ENCODE measurements around the gene PRKCSH. TPM values are rescaled to one million over a fixed set of nuclear protein-coding genes. Genes with fewer than 3 reads are reported as not detected.

Gene PRKCSH
- total RNA-seq, 1 experiment from 2014 or later: 431 TPM

DNA sequence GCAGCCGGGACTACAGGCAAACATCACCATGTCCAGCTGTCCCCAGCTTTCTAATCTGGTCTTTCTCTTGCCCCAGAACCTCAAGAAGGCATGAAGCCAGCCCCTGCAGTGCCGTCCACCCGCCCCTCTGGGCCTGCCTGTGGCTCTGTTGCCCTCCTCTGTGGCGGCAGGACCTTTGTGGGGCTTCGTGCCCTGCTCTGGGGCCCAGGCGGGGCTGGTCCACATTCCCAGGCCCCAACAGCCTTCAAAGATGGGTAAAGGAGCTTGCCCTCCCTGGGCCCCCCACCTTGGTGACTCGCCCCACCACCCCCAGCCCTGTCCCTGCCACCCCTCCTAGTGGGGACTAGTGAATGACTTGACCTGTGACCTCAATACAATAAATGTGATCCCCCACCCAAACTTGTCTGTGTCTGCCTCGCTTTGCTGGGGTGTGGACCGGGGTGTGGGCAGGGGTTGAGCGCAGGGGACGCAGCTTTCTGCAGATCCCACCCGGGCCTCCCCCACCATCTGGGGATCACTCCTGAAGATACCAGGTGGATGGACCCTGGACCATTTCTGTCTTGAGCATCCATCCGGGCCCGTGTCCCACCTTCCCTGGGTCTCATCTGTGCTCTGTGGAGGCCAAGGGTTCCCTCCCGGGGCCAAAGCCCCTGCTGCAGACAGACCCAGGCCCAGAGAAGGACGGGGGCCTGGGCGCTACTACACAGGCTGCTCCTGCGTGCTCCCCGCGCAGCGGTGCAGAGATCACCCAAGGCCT, 15.3 kb downstream of the PRKCSH start:
- Histone ChIP-seq H3K4me2 (ENCODE audit: insufficient read depth, insufficient read length, low read length) (no peak overlapping the region), H2BK15ac (ENCODE audit: low read depth, low read length) (no peak overlapping the region), H2BK120ac (ENCODE audit: low read depth, low read length, poor library complexity, severe bottlenecking) (no peak overlapping the region), H3K27ac (ENCODE audit: insufficient read length, low read depth, low read length) (no peak overlapping the region), H3K14ac (ENCODE audit: insufficient read depth, low read length) (no peak overlapping the region; the same call in 1 of the 2 replicates), H3K79me2 (ENCODE audit: insufficient read depth, low read length) (no peaks in the 10 kb centered on the region), H3K23ac (ENCODE audit: insufficient read length, low read depth, low read length) (no peak overlapping the region), H4K20me1 (ENCODE audit: control insufficient read depth, insufficient read depth, insufficient read length) (no peaks in the 10 kb centered on the region), H3K9me3 (ENCODE audit: control insufficient read depth, low read depth, low read length) (no peaks in the 10 kb centered on the region), H2AK5ac (ENCODE audit: insufficient read length, low read length) (no peak overlapping the region), H4K8ac (replicated peaks; ENCODE audit: insufficient read length, low read depth, low read length) (no peak overlapping the region), H3K18ac (ENCODE audit: insufficient read length, low read depth, low read length) (no peak overlapping the region), H3K4ac (ENCODE audit: low read depth, low read length) (no peak overlapping the region), H2BK20ac (ENCODE audit: low read depth, low read length, poor library complexity, severe bottlenecking) (no peak overlapping the region), H3K79me1 (ENCODE audit: insufficient read depth, low read depth, low read length, poor library complexity, severe bottlenecking) (no peaks in the 10 kb centered on the region), H4K5ac (ENCODE audit: insufficient read length, low read depth, low read length) (no peak overlapping the region), H3K4me1 (ENCODE audit: insufficient read depth, low read length) (no peaks in the 10 kb centered on the region), H2AFZ (ENCODE audit: low read length) (no peak overlapping the region), H2BK5ac (ENCODE audit: insufficient read length, low read length) (no peak overlapping the region), H3K56ac (ENCODE audit: insufficient read length, low read depth, low read length) (no peak overlapping the region), H3K9ac (ENCODE audit: extremely low read depth, insufficient read length, low read length) (no peak overlapping the region), H3T11ph (ENCODE audit: low read length) (no peak overlapping the region), H4K91ac (ENCODE audit: insufficient read length, low read depth, low read length) (no peak overlapping the region), H3K23me2 (ENCODE audit: insufficient read length, low read depth, low read length, poor library complexity, severe bottlenecking) (no peaks in the 10 kb centered on the region), H3K27me3 (ENCODE audit: insufficient read depth, low read length) (no peaks in the 10 kb centered on the region), H2BK12ac (ENCODE audit: insufficient read length, low read depth, low read length) (no peak overlapping the region)
- Mint-ChIP-seq H3K27me3 (ENCODE audit: low read depth) (no peaks in the 10 kb centered on the region), H3K36me3 (ENCODE audit: insufficient read depth in 1 of 3, low read depth in 3 of 3) (peaks cover 8 to 32% (median 25%) of the 10 kb centered on the region in 3 experiments; a peak in 6 of 7 replicates), H3K4me1 (peaks cover 15 to 36% of the 10 kb centered on the region in 2 experiments), H3K9me3 (no peaks in the 10 kb centered on the region; a peak in 1 of 5 replicates), H3K4me3 (no peak overlapping the region; a peak in 1 of 5 replicates), H3K27ac (peak overlapping the region in 1 of 3 experiments; percentile 64; a peak in 2 of 7 replicates)
- TF ChIP-seq, protein P1, sequence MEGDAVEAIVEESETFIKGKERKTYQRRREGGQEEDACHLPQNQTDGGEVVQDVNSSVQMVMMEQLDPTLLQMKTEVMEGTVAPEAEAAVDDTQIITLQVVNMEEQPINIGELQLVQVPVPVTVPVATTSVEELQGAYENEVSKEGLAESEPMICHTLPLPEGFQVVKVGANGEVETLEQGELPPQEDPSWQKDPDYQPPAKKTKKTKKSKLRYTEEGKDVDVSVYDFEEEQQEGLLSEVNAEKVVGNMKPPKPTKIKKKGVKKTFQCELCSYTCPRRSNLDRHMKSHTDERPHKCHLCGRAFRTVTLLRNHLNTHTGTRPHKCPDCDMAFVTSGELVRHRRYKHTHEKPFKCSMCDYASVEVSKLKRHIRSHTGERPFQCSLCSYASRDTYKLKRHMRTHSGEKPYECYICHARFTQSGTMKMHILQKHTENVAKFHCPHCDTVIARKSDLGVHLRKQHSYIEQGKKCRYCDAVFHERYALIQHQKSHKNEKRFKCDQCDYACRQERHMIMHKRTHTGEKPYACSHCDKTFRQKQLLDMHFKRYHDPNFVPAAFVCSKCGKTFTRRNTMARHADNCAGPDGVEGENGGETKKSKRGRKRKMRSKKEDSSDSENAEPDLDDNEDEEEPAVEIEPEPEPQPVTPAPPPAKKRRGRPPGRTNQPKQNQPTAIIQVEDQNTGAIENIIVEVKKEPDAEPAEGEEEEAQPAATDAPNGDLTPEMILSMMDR (conservative IDR thresholded peaks at IDR 0.05): no peak
- DNase-seq: peak; percentile 29
- no CpG with 5 or more reads among the region's 21 CpGs for WGBS (ENCODE audit: extremely low coverage, insufficient read length, low lambda C conversion rate)

Data from H9 (cell line).